Prostate gland (tissue), 2 donors: ENCODE data around the gene TMC8. TPM values are rescaled to one million over a fixed set of nuclear protein-coding genes. Genes with fewer than 3 reads are reported as not detected.

Experiments used
- DNase-seq: peaks from one replicate; pipeline ENCODE4 v3.0.0-alpha.2; 2019; ENCODE audit warnings: low spot score
- H3K27ac ChIP-seq, 2 donors: fragments of 200-600 bp; sonication (generic); 2 replicates each; pipeline ENCODE4 v1.5.1; 2017 to 2019
- H3K27me3 ChIP-seq: fragments of 200-600 bp; sonication (generic); replicated peaks from 2 replicates; pipeline ENCODE4 v1.5.1; 2019; ENCODE audit not compliant: insufficient read depth
- H3K36me3 ChIP-seq, 2 donors: fragments of 200-600 bp; sonication (generic); 1 replicate in 1 of 2; 2 replicates in 1 of 2; pipeline versions ENCODE4 v1.5.1 to v1.8.1; 2017 to 2019
- H3K4me1 ChIP-seq: fragments of 200-600 bp; sonication (generic); replicated peaks from 2 replicates; pipeline ENCODE4 v1.5.1; 2019
- H3K4me3 ChIP-seq, 2 donors: fragments of 200-600 bp; sonication (generic); 2 replicates each; pipeline ENCODE4 v1.5.1; 2017 to 2019
- H3K9me3 ChIP-seq: fragments of 200-600 bp; sonication (generic); 2 replicates; pipeline ENCODE4 v1.5.1; 2017
- POLR2A ChIP-seq: fragments of 450-650 bp; IDR thresholded peaks from one replicate; pipeline ENCODE4 v1.6.1; 2016; ENCODE audit warnings: antibody characterized with exemption, mild to moderate bottlenecking
- POLR2AphosphoS5 ChIP-seq: sonication (generic); formaldehyde crosslinking; IDR thresholded peaks from one replicate; pipeline ENCODE4 v1.6.1; 2017; ENCODE audit warnings: antibody characterized with exemption
- WGBS: methylation state at CpG from one replicate; pipeline ENCODE4 v1.1.5; 2018; 5-methylcytosine and 5-hydroxymethylcytosine counted together
- intact Hi-C: fragments of 100-400 bp; cut with DNase I; formaldehyde crosslinking; loops from one replicate; pipeline ENCODE4 v1.14.2; 2022
- total RNA-seq, 2 donors: library from RNA; depleted of rRNA; stranded (reverse); fragments of >200 nt; gene quantifications; one replicate each; pipeline ENCODE4 v1.1.0, GENCODE V29; 2016
- TF ChIP-seq, protein P1 (sequence below), 4 experiments: fragments of 200-600 bp in 2 of 4; fragments of 450-650 bp in 2 of 4; sonication (generic) in 2 of 4; IDR thresholded peaks; 1 replicate in 3 of 4; 2 replicates in 1 of 4; pipeline ENCODE4 v1.5.1; 2016 to 2019; ENCODE audit warnings: antibody characterized with exemption in 4 of 4, mild to moderate bottlenecking in 2 of 4, moderate library complexity in 2 of 4

The TMC8 gene
- total RNA-seq, 2 donors from 2014 or later: 1.2 to 3.3 TPM

DNA sequence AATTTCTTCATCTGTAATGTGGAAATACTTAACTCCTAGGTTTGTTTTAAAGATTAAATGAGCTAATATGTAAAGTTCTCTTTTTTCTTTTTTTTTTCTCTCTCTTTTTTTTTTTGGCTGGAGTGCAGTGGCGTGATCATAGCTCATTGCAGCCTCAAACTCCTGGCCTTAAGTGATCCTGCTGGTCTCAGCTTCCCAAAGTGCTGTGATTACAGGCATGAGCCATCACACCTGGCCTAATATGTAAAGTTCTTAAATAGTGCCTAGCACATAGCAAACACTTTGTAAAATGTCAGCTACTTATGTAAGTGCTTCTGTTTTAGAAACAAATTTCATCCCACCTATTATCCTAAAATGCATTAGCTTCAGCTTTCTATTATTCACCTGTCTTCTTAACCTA is 42.0 kb upstream of the TMC8 start:
- Histone ChIP-seq H3K9me3 (no peaks in the 10 kb centered on the region), H3K36me3 (peaks cover 0 to 8% of the 10 kb centered on the region in 2 donors), H3K4me1 (no peaks in the 10 kb centered on the region), H3K4me3 (no peak overlapping the region), H3K27me3 (no peaks in the 10 kb centered on the region), H3K27ac (no peak overlapping the region)
- DNase-seq: no peak
- intact Hi-C loops: no loop called here
- 83% methylated on average over 1 of the region's 1 CpG for WGBS
- TF ChIP-seq, protein P1, sequence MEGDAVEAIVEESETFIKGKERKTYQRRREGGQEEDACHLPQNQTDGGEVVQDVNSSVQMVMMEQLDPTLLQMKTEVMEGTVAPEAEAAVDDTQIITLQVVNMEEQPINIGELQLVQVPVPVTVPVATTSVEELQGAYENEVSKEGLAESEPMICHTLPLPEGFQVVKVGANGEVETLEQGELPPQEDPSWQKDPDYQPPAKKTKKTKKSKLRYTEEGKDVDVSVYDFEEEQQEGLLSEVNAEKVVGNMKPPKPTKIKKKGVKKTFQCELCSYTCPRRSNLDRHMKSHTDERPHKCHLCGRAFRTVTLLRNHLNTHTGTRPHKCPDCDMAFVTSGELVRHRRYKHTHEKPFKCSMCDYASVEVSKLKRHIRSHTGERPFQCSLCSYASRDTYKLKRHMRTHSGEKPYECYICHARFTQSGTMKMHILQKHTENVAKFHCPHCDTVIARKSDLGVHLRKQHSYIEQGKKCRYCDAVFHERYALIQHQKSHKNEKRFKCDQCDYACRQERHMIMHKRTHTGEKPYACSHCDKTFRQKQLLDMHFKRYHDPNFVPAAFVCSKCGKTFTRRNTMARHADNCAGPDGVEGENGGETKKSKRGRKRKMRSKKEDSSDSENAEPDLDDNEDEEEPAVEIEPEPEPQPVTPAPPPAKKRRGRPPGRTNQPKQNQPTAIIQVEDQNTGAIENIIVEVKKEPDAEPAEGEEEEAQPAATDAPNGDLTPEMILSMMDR (IDR thresholded peaks at IDR 0.05): no peak
- TF ChIP-seq POLR2AphosphoS5: no peak
- TF ChIP-seq POLR2A: no peak

- WGBS: 76% methylated on average over 7 of the region's 7 CpGs
- H3K9me3 ChIP-seq: no peaks in the 10 kb centered on the region
- no peak overlapping the region for H3K27ac ChIP-seq
- H3K4me3 ChIP-seq: no peak overlapping the region
- peaks cover 0 to 8% of the 10 kb centered on the region in 2 donors for H3K36me3 ChIP-seq
- no peak for DNase-seq
- intact Hi-C loops: no loop called here
- no peaks in the 10 kb centered on the region for H3K27me3 ChIP-seq
- no peaks in the 10 kb centered on the region for H3K4me1 ChIP-seq
- no peak for TF ChIP-seq POLR2A
- TF ChIP-seq, protein P1 (IDR thresholded peaks at IDR 0.05): no peak
- no peak for TF ChIP-seq POLR2AphosphoS5
These were observed 40.8 kb upstream of the TMC8 start for GRCh38 chr17:78089576-78090281.

- H3K36me3 ChIP-seq: peaks cover 0 to 9% of the 10 kb centered on the region in 2 donors
- WGBS: 63% methylated on average over 6 of the region's 6 CpGs
These were observed 37.7 kb upstream of the TMC8 start for GRCh38 chr17:78092794-78093324.

GRCh38 chr17:78095035-78095434 is 35.5 kb upstream of the TMC8 start:
- Histone ChIP-seq H3K36me3 (peaks cover 4 to 17% of the 10 kb centered on the region in 2 donors), H3K9me3 (no peaks in the 10 kb centered on the region), H3K4me1 (no peaks in the 10 kb centered on the region), H3K4me3 (no peak overlapping the region), H3K27me3 (no peaks in the 10 kb centered on the region), H3K27ac (no peak overlapping the region)
- WGBS: 83% methylated on average over 5 of the region's 6 CpGs
- intact Hi-C loops: no loop called here
- DNase-seq: no peak
- TF ChIP-seq, protein P1 (IDR thresholded peaks at IDR 0.05): no peak
- TF ChIP-seq POLR2AphosphoS5 (no peak), POLR2A (no peak)

More at GRCh38 chr17:78092794-78093324, 37.7 kb upstream of the TMC8 start:
- H3K4me3 ChIP-seq: no peak overlapping the region
- no peaks in the 10 kb centered on the region for H3K27me3 ChIP-seq
- H3K4me1 ChIP-seq: no peaks in the 10 kb centered on the region
- intact Hi-C loops: no loop called here
- no peak for TF ChIP-seq POLR2A
- DNase-seq: no peak
- H3K27ac ChIP-seq: no peak overlapping the region
- H3K9me3 ChIP-seq: no peaks in the 10 kb centered on the region

DNA sequence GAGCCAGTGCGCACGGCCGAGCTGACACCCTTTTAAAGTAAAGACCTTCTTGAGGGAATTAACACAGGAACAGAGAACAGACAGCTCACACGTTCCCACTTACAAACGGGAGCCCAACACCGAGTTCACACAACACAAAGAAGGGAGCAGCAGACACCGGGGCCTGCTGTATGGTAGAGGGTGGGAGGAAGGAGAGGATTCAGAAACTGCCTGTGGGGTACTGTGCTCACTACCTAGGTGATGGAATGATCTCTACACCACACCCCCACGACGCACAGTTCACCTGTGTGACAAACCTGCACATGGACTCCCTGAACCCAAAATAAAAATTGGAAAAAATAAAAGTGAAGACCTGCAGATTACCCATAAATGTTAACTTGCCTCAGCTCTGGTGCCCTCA is 34.5 kb upstream of the TMC8 start:
- WGBS: 85% methylated on average over 9 of the region's 9 CpGs
- no peaks in the 10 kb centered on the region for H3K27me3 ChIP-seq
- no peak overlapping the region for H3K4me3 ChIP-seq
- H3K27ac ChIP-seq: no peak overlapping the region
- DNase-seq: no peak
- no peaks in the 10 kb centered on the region for H3K9me3 ChIP-seq
- peaks cover 5 to 17% of the 10 kb centered on the region in 2 donors for H3K36me3 ChIP-seq
- no peaks in the 10 kb centered on the region for H3K4me1 ChIP-seq
- intact Hi-C loops: no loop called here
- TF ChIP-seq POLR2AphosphoS5 (no peak), POLR2A (no peak)
- TF ChIP-seq, protein P1 (IDR thresholded peaks at IDR 0.05): no peak
